ENCODE measurements around the gene MEPCE. TPM values are rescaled to one million over a fixed set of nuclear protein-coding genes. Genes with fewer than 3 reads are reported as not detected.
"Not testable (repeated sequence)": the region's sequence is repeated elsewhere in the genome, so short reads cannot be mapped to it uniquely, and the experiment has no call there.

MEPCE gene
- total and polyA plus RNA-seq, 8 donors = 14.1 to 117 (median 22.5) TPM

DNA sequence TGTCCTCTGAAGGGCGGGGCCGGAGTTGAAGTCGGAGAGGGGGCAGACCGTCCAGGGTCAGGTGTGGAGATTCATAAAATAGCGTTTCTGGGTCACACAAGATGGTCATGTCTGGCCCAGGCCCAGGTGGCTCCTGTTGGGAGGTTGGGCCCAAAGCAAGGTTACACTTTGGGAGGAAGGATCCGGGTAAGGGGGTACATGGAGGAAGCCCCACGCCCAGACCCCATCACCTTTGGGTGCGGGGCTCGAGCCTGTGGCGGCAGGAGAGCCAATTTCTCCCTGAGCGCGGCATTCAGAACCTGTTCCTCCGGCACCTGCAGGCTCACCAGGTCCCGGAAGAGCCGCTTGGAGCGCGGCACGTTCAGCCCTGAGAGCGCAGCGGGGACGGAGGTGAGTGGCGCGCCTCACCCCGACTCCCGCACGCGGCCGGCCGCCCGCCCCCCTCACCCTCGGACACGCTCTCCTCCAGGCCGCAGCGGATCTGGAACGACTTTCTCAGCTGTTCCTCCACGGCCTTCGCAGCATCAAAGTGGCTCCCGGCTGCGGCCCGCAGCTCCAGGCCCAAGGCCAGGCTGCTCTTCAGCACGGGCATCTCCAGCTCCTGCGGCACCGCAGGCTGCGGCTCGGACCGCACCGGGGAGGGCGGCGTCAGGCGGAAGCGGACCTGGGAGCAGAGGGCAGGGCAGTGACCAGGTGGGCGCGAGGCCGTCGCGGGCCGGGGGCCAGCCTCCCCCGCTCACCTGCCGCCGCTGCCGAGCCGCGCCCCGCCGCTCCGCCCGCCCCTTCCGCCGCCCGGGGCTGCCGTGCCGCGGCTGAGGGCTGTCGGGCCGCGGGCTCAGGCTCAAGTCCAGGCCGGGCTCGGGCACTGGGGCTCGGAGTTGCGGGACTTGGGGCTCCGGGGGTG, 6.0 kb downstream of the MEPCE start:
- H3K27ac ChIP-seq = peak overlapping the region; percentile 96 to 99 (median 97)
- H3K4me1 ChIP-seq = peaks cover 32 to 55% (median 54%) of the 10 kb centered on the region in 4 donors
- no peaks in the 10 kb centered on the region for H3K9me3 ChIP-seq
- no peaks in the 10 kb centered on the region for H3K27me3 ChIP-seq
- H3K4me3 ChIP-seq = peak overlapping the region; percentile 78 to 97 (median 86)
- peak in 1 of 4 donors; percentile 36 for TF ChIP-seq POLR2A (IDR thresholded peaks at IDR 0.05)
- TF ChIP-seq POLR2AphosphoS5 (IDR thresholded peaks at IDR 0.05) = peak in 2 of 3 donors; percentile 18 to 38
- no peak for TF ChIP-seq EP300 (IDR thresholded peaks at IDR 0.05)
- TF ChIP-seq, protein P1, sequence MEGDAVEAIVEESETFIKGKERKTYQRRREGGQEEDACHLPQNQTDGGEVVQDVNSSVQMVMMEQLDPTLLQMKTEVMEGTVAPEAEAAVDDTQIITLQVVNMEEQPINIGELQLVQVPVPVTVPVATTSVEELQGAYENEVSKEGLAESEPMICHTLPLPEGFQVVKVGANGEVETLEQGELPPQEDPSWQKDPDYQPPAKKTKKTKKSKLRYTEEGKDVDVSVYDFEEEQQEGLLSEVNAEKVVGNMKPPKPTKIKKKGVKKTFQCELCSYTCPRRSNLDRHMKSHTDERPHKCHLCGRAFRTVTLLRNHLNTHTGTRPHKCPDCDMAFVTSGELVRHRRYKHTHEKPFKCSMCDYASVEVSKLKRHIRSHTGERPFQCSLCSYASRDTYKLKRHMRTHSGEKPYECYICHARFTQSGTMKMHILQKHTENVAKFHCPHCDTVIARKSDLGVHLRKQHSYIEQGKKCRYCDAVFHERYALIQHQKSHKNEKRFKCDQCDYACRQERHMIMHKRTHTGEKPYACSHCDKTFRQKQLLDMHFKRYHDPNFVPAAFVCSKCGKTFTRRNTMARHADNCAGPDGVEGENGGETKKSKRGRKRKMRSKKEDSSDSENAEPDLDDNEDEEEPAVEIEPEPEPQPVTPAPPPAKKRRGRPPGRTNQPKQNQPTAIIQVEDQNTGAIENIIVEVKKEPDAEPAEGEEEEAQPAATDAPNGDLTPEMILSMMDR (IDR thresholded peaks at IDR 0.05) = no peak
- WGBS, 5 donors = 0 to 5% (median 2%) methylated on average over 33 to 79 of the region's 81 CpGs
- intact Hi-C loops (cut with DNase I; ENCODE audit: low total_unique reads) = no loop called here
- peaks cover 12 to 43% (median 32%) of the 10 kb centered on the region in 4 donors for H3K36me3 ChIP-seq
- DNase-seq = peak; percentile 64 to 80

DNA sequence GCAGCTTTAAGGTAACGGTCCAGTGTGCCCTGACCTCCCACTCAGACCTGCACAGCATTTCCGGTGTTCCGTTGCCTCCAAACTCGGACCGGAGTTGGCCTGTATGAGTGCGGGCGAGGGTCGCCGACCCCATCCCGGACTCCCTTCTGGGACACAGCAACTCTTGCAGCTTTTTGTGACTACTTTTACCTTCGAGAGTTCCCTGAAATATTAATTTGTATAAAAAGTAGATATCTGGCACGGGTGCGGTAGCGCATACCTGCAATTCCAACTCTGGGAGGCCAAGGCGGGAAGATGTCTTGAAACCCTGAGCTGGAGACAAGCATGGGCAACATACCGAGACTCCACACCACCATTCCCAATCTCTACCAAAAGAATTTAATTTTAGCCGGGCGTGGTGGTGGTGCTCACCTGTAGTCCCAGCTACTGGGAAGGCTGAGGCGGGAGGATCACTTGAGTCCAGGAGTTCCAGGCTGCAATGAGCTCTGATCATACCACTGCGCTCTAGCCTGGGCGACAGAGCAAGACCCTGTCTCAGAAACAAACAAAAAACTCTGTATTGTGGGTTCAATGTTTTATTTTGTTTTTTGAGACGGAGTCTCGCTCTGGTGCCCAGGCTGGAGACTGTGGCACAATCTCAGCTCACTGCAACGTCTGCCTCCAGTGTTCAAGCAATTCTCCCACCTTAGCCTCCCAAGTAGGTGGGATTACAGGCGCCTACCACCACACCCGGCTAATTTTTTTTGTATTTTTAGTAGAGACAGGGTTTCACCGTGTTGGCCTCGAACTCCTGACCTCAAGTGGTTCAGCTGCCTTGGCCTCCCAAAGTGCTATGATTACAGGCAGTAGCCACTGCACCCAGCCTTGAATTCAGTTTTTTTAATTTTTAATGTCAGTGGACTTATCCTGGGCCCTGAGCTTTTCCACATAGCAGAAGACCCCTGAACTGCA, 7.8 kb downstream of the MEPCE start:
- Histone ChIP-seq H3K4me3 (peak overlapping the region in 2 of 4 donors; percentile 85 to 97), H3K36me3 (peaks cover 12 to 27% (median 24%) of the 10 kb centered on the region in 4 donors), H3K27ac (peak overlapping the region; percentile 96 to 99 (median 97)), H3K4me1 (peaks cover 14 to 38% (median 37%) of the 10 kb centered on the region in 4 donors), H3K9me3 (no peaks in the 10 kb centered on the region), H3K27me3 (no peaks in the 10 kb centered on the region)
- intact Hi-C loops (cut with DNase I; ENCODE audit: low total_unique reads) = no loop called here
- WGBS, 5 donors = 90 to 93% (median 91%) methylated on average over 28 of the region's 28 CpGs
- TF ChIP-seq EP300 (IDR thresholded peaks at IDR 0.05) (no peak), POLR2AphosphoS5 (IDR thresholded peaks at IDR 0.05) (no peak), POLR2A (IDR thresholded peaks at IDR 0.05) (no peak)
- TF ChIP-seq, protein P1 (IDR thresholded peaks at IDR 0.05) = no peak
- peak in 1 of 2 donors; percentile 24 for DNase-seq

DNA sequence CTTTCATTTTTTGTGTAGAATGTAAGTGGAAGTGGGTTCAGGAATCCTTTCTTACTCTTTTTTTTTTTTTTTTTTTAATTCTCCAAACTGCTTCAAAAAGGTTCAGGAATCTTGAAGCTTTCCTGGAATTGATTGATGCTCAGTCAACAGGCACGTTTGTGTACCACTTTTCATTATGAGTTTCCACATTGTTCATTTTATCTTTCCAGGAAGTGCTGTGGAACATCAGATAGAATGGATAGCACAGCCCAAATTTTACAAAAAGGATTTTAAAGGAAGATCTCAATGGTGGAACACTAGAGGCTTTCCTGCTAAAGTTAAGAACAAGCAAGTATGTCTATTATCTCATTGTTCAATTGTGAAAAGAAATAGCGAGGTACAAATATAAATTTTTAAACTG, 8.5 kb downstream of the MEPCE start:
- WGBS, 5 donors = 44 to 52% (median 49%) methylated on average over 2 of the region's 2 CpGs
- Histone ChIP-seq H3K9me3 (no peaks in the 10 kb centered on the region), H3K27me3 (no peaks in the 10 kb centered on the region), H3K36me3 (peaks cover 9 to 19% (median 17%) of the 10 kb centered on the region in 4 donors), H3K27ac (peak overlapping the region in 1 of 5 donors; percentile 97), H3K4me1 (peaks cover 14 to 30% (median 29%) of the 10 kb centered on the region in 4 donors), H3K4me3 (no peak overlapping the region)
- intact Hi-C loops (cut with DNase I; ENCODE audit: low total_unique reads) = no loop called here
- TF ChIP-seq POLR2A (IDR thresholded peaks at IDR 0.05) (no peak), EP300 (IDR thresholded peaks at IDR 0.05) (no peak), POLR2AphosphoS5 (IDR thresholded peaks at IDR 0.05) (no peak)
- TF ChIP-seq, protein P1 (IDR thresholded peaks at IDR 0.05) = no peak
- no peak for DNase-seq

DNA sequence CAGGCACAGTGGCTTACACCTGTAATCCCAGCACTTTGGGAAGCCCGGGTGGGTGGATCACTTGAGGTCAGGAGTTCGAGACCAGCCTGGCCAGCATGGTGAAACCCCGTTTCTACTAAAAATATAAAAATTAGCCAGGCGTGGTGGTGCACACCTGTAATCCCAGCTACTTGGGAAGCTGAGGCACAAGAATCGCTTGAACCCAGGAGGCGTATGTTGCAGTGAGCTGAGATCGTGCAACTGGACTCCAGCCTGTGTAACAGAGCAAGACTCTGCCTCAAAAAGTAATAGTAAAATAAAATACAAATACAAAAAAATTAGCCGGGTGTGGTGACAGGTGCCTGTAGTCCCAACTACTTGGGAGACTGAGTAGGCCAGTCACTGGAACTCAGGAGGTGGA, 9.1 kb downstream of the MEPCE start:
- intact Hi-C loops (cut with DNase I; ENCODE audit: low total_unique reads); DNase-seq: not testable (repeated sequence)
- 93 to 95% (median 94%) methylated on average over 8 of the region's 8 CpGs for WGBS, 5 donors

DNA sequence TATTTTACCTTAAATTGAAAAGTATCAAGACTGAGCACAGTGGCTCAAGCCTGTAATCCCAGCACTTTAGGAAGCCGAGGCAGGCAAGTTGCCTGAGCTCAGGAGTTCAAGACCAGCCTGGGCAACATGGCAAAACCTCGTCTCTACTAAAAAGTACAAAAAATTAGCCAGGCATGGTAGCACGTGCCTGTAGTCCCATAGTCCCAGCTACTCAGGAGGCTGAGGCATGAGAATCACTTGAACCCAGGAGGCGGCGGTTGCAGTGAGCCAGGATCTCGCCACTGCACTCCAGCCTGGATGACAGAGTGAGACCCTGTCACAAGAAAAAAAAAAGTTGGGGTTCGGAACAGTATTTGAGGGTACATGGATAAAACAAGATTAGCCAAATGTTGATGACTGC, 9.6 kb downstream of the MEPCE start:
- WGBS, 5 donors = 87 to 93% (median 89%) methylated on average over 7 of the region's 7 CpGs
- Histone ChIP-seq H3K27ac (peak overlapping the region in 2 of 5 donors; percentile 15 to 35), H3K4me1 (peaks cover 13 to 20% (median 20%) of the 10 kb centered on the region in 4 donors)
- H3K36me3 ChIP-seq; H3K4me3 ChIP-seq; H3K9me3 ChIP-seq; intact Hi-C loops (cut with DNase I; ENCODE audit: low total_unique reads); DNase-seq; H3K27me3 ChIP-seq: not testable (repeated sequence)

More for the DNA sequence above, 9.1 kb downstream of the MEPCE start:
- H3K9me3 ChIP-seq, H3K27me3 ChIP-seq, H3K4me3 ChIP-seq: not testable (repeated sequence)
- peaks cover 14 to 25% (median 24%) of the 10 kb centered on the region in 4 donors for H3K4me1 ChIP-seq
- H3K36me3 ChIP-seq = peaks cover 7 to 14% (median 12%) of the 10 kb centered on the region in 4 donors
- peak overlapping the region in 1 of 5 donors; percentile 35 for H3K27ac ChIP-seq

Measured in stomach (tissue), 9 donors.